SU-DHL-6 (cell line): ENCODE measurements around the gene ZNF837.

Source experiments
- H2AFZ ChIP-seq: fragments of 200-600 bp; sonication (generic); 2 replicates; pipeline ENCODE4 v1.6.1; 2014; ENCODE audit warnings: low read depth, mild to moderate bottlenecking, moderate library complexity, mixed read lengths, antibody characterized with exemption, low read length; ENCODE audit not compliant: severe bottlenecking
- H3F3A ChIP-seq: fragments of 200-600 bp; shearing (Covaris generic); 2 replicates; pipeline ENCODE4 v1.6.0; 2016; ENCODE audit warnings: antibody characterized with exemption, mild to moderate bottlenecking; ENCODE audit not compliant: insufficient read depth
- H3K27ac ChIP-seq: fragments of 200-600 bp; sonication (generic); 2 replicates; pipeline ENCODE4 v1.5.1; 2016; ENCODE audit warnings: low read depth, mild to moderate bottlenecking, low read length, moderate library complexity, mixed read lengths
- H3K27me3 ChIP-seq: fragments of 200-600 bp; sonication (generic), shearing (Covaris generic); 2 replicates; pipeline ENCODE4 v1.6.0; 2014; ENCODE audit warnings: mild to moderate bottlenecking, low read length
- H3K36me3 ChIP-seq: fragments of 200-600 bp; sonication (generic); 2 replicates; pipeline ENCODE4 v1.6.1; 2014; ENCODE audit warnings: mild to moderate bottlenecking, low read length, mixed read lengths
- H3K4me2 ChIP-seq: fragments of 300-600, 200-600 bp; shearing (Covaris generic), sonication (generic); 2 replicates; pipeline ENCODE4 v1.6.0; 2014; ENCODE audit warnings: low read length, low read depth, mild to moderate bottlenecking; ENCODE audit not compliant: poor library complexity, severe bottlenecking
- H3K4me3 ChIP-seq: fragments of 200-600 bp; sonication (generic); 2 replicates; pipeline ENCODE4 v1.5.1; 2014; ENCODE audit warnings: antibody characterized with exemption, low read length, mild to moderate bottlenecking, mixed read lengths; ENCODE audit not compliant: insufficient read depth, poor library complexity, severe bottlenecking
- H3K79me2 ChIP-seq: fragments of 200-600 bp; sonication (generic); 2 replicates; pipeline ENCODE4 v1.6.1; 2014; ENCODE audit warnings: mild to moderate bottlenecking, low read length, moderate library complexity; ENCODE audit not compliant: insufficient read depth
- H3K9ac ChIP-seq: fragments of 200-600 bp; sonication (generic); 2 replicates; pipeline ENCODE4 v1.7.0; 2014; ENCODE audit warnings: mild to moderate bottlenecking, low read length
- H3K9me2 ChIP-seq: fragments of 200-600 bp; sonication (generic); replicated peaks from 2 replicates; pipeline ENCODE4 v1.6.1; 2014; ENCODE audit warnings: low read length; ENCODE audit not compliant: insufficient read depth
- H3K9me3 ChIP-seq: fragments of 200-600 bp; sonication (generic); 2 replicates; pipeline ENCODE4 v1.6.1; 2014; ENCODE audit warnings: low read length, mixed read lengths; ENCODE audit not compliant: insufficient read depth
- H4K20me1 ChIP-seq: fragments of 200-600 bp; sonication (generic); 2 replicates; pipeline ENCODE4 v1.6.1; 2014; ENCODE audit warnings: low read depth, mild to moderate bottlenecking, antibody characterized with exemption, low read length, moderate library complexity, mixed read lengths
- CTCF ChIP-seq: fragments of 200-600 bp; sonication (generic); IDR thresholded peaks from one replicate; pipeline ENCODE4 v1.5.1; 2017; ENCODE audit warnings: antibody characterized with exemption, mild to moderate bottlenecking, low read length, moderate library complexity; ENCODE audit not compliant: insufficient read depth, poor library complexity, severe bottlenecking
- EZH2phosphoT487 ChIP-seq: fragments of 200-600 bp; sonication (generic), shearing (Covaris generic); conservative IDR thresholded peaks from 2 replicates; pipeline ENCODE4 v1.6.1; 2018; ENCODE audit warnings: mild to moderate bottlenecking, antibody characterized with exemption, low read length, moderate library complexity, mixed read lengths

ZNF837 gene

GRCh38 chr19:58346961-58347929, 33.6 kb downstream of the ZNF837 start:
- Histone ChIP-seq H3K27ac (no peak overlapping the region), H4K20me1 (no peaks in the 10 kb centered on the region), H3K9me2 (no peaks in the 10 kb centered on the region), H3K9ac (peak overlapping the region; percentile 70), H3K27me3 (no peaks in the 10 kb centered on the region), H3K4me3 (peak overlapping the region; percentile 96), H3K4me2 (peak overlapping the region; percentile 83), H2AFZ (peak overlapping the region; percentile 87), H3F3A (no peaks in the 10 kb centered on the region), H3K36me3 (no peaks in the 10 kb centered on the region), H3K9me3 (no peaks in the 10 kb centered on the region), H3K79me2 (no peaks in the 10 kb centered on the region)
- TF ChIP-seq CTCF: no peak
- TF ChIP-seq EZH2phosphoT487: no peak

GRCh38 chr19:58345558-58345957, 35.3 kb downstream of the ZNF837 start:
- Histone ChIP-seq H3K27me3 (no peaks in the 10 kb centered on the region), H3K4me3 (no peak overlapping the region), H4K20me1 (no peaks in the 10 kb centered on the region), H3K9me3 (no peaks in the 10 kb centered on the region), H3K9me2 (no peaks in the 10 kb centered on the region), H3K4me2 (no peak overlapping the region), H3K27ac (no peak overlapping the region), H3F3A (no peaks in the 10 kb centered on the region), H3K9ac (no peak overlapping the region), H2AFZ (no peak overlapping the region), H3K36me3 (no peaks in the 10 kb centered on the region), H3K79me2 (no peaks in the 10 kb centered on the region)
- no peak for TF ChIP-seq CTCF
- TF ChIP-seq EZH2phosphoT487: no peak

- Histone ChIP-seq H3K4me3 (no peak overlapping the region), H2AFZ (no peak overlapping the region), H3K4me2 (no peak overlapping the region), H4K20me1 (no peaks in the 10 kb centered on the region), H3K27ac (no peak overlapping the region), H3K27me3 (no peaks in the 10 kb centered on the region), H3K79me2 (no peaks in the 10 kb centered on the region), H3K9me2 (no peaks in the 10 kb centered on the region), H3F3A (no peaks in the 10 kb centered on the region), H3K36me3 (no peaks in the 10 kb centered on the region), H3K9me3 (no peaks in the 10 kb centered on the region), H3K9ac (no peak overlapping the region)
- no peak for TF ChIP-seq CTCF
- no peak for TF ChIP-seq EZH2phosphoT487
These were observed 41.8 kb downstream of the ZNF837 start for GRCh38 chr19:58338825-58339558.
